ENCODE measurements around the gene MICB.

Gene MICB

DNA sequence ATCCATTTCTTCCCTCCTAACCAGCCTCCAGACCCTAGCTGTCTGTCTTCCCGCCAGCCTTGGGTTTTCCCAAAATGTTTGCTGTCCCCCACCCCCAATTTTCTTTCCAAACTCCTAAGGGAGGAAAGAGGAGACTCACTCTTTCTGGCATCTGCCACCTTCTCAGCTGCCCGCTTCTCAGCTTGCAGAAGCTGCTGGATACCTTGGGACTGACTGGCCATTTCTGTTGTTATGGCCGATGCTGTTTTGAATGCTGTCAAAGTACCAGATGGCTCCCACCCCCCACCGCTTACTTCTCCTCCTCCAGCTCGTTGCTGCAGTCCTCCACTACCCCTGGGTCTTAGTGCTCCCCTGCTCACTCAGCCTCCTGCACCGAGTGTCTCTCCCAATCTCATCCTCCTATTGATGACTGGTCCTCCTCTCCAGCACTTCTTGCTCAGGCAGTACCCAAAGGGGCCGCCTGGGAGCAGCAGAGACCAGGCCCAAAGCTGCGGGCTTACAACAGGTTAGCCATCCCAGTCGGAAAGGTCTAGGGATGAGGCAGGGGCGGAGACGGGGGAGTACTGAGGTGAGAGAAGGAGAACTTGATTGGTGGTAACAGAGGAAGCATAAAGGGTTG is 48.5 kb downstream of the MICB start, which contains the start of gene ATP6V1G2 (continued):
- TF ChIP-seq ZNF521 (tag by site-specific recombination; IDR thresholded peaks at IDR 0.05) (no peak), HOXC10 (CRISPR knock-in tag; IDR thresholded peaks at IDR 0.05) (no peak), ZNF792 (tag by site-specific recombination; IDR thresholded peaks at IDR 0.05) (no peak), SETDB1 (IDR thresholded peaks at IDR 0.05; ENCODE audit: insufficient read length, low read length) (no peak), ZNF777 (tag by site-specific recombination; IDR thresholded peaks at IDR 0.05; ENCODE audit: borderline replicate concordance) (no peak), ZFP41 (tag by site-specific recombination; IDR thresholded peaks at IDR 0.05; ENCODE audit: borderline replicate concordance) (no peak), ZNF548 (tag by site-specific recombination; IDR thresholded peaks at IDR 0.05) (no peak), ZXDB (tag by site-specific recombination; IDR thresholded peaks at IDR 0.05) (no peak), ZNF350 (tag by site-specific recombination; IDR thresholded peaks at IDR 0.05) (no peak), ZNF140 (tag by site-specific recombination; IDR thresholded peaks at IDR 0.05) (no peak), ZNF112 (tag by site-specific recombination; IDR thresholded peaks at IDR 0.05) (no peak), ZNF707 (tag by site-specific recombination; IDR thresholded peaks at IDR 0.05) (no peak), GFI1B (tag by site-specific recombination; IDR thresholded peaks at IDR 0.05) (no peak), ZNF292 (tag by site-specific recombination; IDR thresholded peaks at IDR 0.05; ENCODE audit: borderline replicate concordance, low read depth) (no peak), ZFP3 (tag by site-specific recombination; IDR thresholded peaks at IDR 0.05; ENCODE audit: low read depth) (no peak), ZNF776 (tag by site-specific recombination; IDR thresholded peaks at IDR 0.05; ENCODE audit: borderline replicate concordance) (no peak), ZNF146 (tag by site-specific recombination; IDR thresholded peaks at IDR 0.05) (no peak), OSR2 (tag by site-specific recombination; IDR thresholded peaks at IDR 0.05) (no peak), ZNF426 (tag by site-specific recombination; IDR thresholded peaks at IDR 0.05) (no peak), GLIS1 (tag by site-specific recombination; IDR thresholded peaks at IDR 0.05) (peak; percentile 86), ZNF555 (tag by site-specific recombination; conservative IDR thresholded peaks at IDR 0.05) (no peak), ZNF132 (tag by site-specific recombination; IDR thresholded peaks at IDR 0.05; ENCODE audit: borderline replicate concordance) (no peak), REPIN1 (tag by site-specific recombination; IDR thresholded peaks at IDR 0.05; ENCODE audit: low read depth) (no peak)
- TF ChIP-seq, protein P1, sequence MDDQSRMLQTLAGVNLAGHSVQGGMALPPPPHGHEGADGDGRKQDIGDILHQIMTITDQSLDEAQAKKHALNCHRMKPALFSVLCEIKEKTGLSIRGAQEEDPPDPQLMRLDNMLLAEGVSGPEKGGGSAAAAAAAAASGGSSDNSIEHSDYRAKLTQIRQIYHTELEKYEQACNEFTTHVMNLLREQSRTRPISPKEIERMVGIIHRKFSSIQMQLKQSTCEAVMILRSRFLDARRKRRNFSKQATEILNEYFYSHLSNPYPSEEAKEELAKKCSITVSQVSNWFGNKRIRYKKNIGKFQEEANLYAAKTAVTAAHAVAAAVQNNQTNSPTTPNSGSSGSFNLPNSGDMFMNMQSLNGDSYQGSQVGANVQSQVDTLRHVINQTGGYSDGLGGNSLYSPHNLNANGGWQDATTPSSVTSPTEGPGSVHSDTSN (CRISPR knock-in tag; IDR thresholded peaks at IDR 0.05), result no peak
- TF ChIP-seq, protein P2, sequence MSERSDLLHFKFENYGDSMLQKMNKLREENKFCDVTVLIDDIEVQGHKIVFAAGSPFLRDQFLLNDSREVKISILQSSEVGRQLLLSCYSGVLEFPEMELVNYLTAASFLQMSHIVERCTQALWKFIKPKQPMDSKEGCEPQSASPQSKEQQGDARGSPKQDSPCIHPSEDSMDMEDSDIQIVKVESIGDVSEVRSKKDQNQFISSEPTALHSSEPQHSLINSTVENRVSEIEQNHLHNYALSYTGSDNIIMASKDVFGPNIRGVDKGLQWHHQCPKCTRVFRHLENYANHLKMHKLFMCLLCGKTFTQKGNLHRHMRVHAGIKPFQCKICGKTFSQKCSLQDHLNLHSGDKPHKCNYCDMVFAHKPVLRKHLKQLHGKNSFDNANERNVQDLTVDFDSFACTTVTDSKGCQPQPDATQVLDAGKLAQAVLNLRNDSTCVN (tag by site-specific recombination; optimal IDR thresholded peaks at IDR 0.05), result no peak
- TF ChIP-seq, protein P3, sequence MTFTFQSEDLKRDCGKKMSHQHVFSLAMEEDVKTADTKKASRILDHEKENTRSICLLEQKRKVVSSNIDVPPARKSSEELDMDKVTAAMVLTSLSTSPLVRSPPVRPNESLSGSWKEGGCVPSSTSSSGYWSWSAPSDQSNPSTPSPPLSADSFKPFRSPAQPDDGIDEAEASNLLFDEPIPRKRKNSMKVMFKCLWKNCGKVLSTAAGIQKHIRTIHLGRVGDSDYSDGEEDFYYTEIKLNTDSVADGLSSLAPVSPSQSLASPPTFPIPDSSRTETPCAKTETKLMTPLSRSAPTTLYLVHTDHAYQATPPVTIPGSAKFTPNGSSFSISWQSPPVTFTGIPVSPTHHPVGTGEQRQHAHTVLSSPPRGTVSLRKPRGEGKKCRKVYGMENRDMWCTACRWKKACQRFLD (tag by site-specific recombination; IDR thresholded peaks at IDR 0.05), result no peak
- TF ChIP-seq, protein P4, sequence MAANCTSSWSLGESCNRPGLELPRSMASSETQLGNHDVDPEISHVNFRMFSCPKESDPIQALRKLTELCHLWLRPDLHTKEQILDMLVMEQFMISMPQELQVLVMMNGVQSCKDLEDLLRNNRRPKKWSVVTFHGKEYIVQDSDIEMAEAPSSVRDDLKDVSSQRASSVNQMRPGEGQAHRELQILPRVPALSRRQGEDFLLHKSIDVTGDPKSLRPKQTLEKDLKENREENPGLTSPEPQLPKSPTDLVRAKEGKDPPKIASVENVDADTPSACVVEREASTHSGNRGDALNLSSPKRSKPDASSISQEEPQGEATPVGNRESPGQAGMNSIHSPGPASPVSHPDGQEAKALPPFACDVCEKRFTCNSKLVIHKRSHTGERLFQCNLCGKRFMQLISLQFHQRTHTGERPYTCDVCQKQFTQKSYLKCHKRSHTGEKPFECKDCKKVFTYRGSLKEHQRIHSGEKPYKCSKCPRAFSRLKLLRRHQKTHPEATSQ (tag by site-specific recombination; IDR thresholded peaks at IDR 0.05), result no peak
- TF ChIP-seq, protein P5, sequence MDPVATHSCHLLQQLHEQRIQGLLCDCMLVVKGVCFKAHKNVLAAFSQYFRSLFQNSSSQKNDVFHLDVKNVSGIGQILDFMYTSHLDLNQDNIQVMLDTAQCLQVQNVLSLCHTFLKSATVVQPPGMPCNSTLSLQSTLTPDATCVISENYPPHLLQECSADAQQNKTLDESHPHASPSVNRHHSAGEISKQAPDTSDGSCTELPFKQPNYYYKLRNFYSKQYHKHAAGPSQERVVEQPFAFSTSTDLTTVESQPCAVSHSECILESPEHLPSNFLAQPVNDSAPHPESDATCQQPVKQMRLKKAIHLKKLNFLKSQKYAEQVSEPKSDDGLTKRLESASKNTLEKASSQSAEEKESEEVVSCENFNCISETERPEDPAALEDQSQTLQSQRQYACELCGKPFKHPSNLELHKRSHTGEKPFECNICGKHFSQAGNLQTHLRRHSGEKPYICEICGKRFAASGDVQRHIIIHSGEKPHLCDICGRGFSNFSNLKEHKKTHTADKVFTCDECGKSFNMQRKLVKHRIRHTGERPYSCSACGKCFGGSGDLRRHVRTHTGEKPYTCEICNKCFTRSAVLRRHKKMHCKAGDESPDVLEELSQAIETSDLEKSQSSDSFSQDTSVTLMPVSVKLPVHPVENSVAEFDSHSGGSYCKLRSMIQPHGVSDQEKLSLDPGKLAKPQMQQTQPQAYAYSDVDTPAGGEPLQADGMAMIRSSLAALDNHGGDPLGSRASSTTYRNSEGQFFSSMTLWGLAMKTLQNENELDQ (tag by site-specific recombination; IDR thresholded peaks at IDR 0.05; ENCODE audit: low read depth), result no peak
- TF ChIP-seq, protein P6, sequence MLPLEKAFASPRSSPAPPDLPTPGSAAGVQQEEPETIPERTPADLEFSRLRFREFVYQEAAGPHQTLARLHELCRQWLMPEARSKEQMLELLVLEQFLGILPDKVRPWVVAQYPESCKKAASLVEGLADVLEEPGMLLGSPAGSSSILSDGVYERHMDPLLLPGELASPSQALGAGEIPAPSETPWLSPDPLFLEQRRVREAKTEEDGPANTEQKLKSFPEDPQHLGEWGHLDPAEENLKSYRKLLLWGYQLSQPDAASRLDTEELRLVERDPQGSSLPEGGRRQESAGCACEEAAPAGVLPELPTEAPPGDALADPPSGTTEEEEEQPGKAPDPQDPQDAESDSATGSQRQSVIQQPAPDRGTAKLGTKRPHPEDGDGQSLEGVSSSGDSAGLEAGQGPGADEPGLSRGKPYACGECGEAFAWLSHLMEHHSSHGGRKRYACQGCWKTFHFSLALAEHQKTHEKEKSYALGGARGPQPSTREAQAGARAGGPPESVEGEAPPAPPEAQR (tag by site-specific recombination; IDR thresholded peaks at IDR 0.05), result no peak
- TF ChIP-seq, protein P7, sequence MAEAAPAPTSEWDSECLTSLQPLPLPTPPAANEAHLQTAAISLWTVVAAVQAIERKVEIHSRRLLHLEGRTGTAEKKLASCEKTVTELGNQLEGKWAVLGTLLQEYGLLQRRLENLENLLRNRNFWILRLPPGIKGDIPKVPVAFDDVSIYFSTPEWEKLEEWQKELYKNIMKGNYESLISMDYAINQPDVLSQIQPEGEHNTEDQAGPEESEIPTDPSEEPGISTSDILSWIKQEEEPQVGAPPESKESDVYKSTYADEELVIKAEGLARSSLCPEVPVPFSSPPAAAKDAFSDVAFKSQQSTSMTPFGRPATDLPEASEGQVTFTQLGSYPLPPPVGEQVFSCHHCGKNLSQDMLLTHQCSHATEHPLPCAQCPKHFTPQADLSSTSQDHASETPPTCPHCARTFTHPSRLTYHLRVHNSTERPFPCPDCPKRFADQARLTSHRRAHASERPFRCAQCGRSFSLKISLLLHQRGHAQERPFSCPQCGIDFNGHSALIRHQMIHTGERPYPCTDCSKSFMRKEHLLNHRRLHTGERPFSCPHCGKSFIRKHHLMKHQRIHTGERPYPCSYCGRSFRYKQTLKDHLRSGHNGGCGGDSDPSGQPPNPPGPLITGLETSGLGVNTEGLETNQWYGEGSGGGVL (tag by site-specific recombination; IDR thresholded peaks at IDR 0.05), result peak; percentile 54
